Tibial artery (tissue), 4 donors: ENCODE measurements around the gene BTN2A1.
A peak's percentile ranks its signal among the peaks of the same experiment; 100 is the strongest.

ENCODE experiments used
- DNase-seq, 2 donors: peaks; one replicate each; pipeline ENCODE4 v3.0.0-alpha.2; 2019
- H3K27ac ChIP-seq, 2 donors: fragments of 200-600 bp; sonication (generic) in 1 of 2; 1 replicate in 1 of 2; 2 replicates in 1 of 2; pipeline ENCODE4 v1.5.1; 2018 to 2019; ENCODE audit warnings: mild to moderate bottlenecking in 1 of 2
- H3K27me3 ChIP-seq, 2 donors: fragments of 200-600 bp; sonication (generic) in 1 of 2; one replicate each; pipeline versions ENCODE4 v1.5.1 to v1.6.0; 2016 to 2019
- H3K36me3 ChIP-seq, 3 donors: fragments of 200-600 bp; sonication (generic) in 2 of 3; one replicate each; pipeline ENCODE4 v1.5.1; 2016 to 2019; ENCODE audit warnings: mild to moderate bottlenecking in 2 of 3
- H3K4me1 ChIP-seq, 4 donors: fragments of 200-600 bp; sonication (generic) in 2 of 4; 1 replicate in 3 of 4; 2 replicates in 1 of 4; pipeline ENCODE4 v1.5.1; 2016 to 2019
- H3K4me3 ChIP-seq, 2 donors: fragments of 200-600 bp; sonication (generic) in 1 of 2; 1 replicate in 1 of 2; 2 replicates in 1 of 2; pipeline ENCODE4 v1.5.1; 2018 to 2019; ENCODE audit warnings: mild to moderate bottlenecking in 2 of 2
- H3K9me3 ChIP-seq, 3 donors: fragments of 200-600 bp; sonication (generic) in 1 of 3; one replicate each; pipeline ENCODE4 v1.5.1; 2016 to 2019
- intact Hi-C: fragments of 100-400 bp; cut with DNase I; formaldehyde crosslinking; loops from one replicate; pipeline ENCODE4 v1.15.0; 2023; ENCODE audit warnings: low total_unique reads
- TF ChIP-seq, protein P1 (sequence below), 2 experiments: fragments of 200-600 bp in 1 of 2; fragments of 450-650 bp in 1 of 2; IDR thresholded peaks; one replicate each; pipeline ENCODE4 v1.5.1; 2017 to 2019; ENCODE audit warnings: antibody characterized with exemption in 2 of 2, mild to moderate bottlenecking in 1 of 2, moderate library complexity in 1 of 2

The BTN2A1 gene

DNA sequence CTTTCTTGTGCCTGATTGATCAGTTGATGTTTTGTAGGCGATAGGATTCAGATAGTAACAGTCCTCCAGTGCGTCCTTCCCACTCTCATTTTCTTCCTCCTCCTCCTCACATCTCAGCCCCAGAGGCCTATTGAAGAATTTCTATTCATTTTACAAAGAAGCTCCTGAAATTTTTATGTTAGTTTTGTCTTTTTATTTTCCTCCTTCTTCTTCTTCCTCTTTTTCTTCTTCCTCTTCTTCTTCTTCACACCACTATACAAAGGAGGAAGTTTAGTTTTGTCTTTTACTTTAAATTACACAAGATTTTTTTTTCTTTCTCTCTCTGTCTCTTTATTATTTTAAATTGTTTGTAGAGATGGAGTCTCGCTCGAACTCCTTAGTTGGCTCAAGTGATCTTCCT lies 19.1 kb downstream of the BTN2A1 start:
- peaks cover 0 to 23% (median 15%) of the 10 kb centered on the region in 4 donors for H3K4me1 ChIP-seq
- TF ChIP-seq, protein P1, sequence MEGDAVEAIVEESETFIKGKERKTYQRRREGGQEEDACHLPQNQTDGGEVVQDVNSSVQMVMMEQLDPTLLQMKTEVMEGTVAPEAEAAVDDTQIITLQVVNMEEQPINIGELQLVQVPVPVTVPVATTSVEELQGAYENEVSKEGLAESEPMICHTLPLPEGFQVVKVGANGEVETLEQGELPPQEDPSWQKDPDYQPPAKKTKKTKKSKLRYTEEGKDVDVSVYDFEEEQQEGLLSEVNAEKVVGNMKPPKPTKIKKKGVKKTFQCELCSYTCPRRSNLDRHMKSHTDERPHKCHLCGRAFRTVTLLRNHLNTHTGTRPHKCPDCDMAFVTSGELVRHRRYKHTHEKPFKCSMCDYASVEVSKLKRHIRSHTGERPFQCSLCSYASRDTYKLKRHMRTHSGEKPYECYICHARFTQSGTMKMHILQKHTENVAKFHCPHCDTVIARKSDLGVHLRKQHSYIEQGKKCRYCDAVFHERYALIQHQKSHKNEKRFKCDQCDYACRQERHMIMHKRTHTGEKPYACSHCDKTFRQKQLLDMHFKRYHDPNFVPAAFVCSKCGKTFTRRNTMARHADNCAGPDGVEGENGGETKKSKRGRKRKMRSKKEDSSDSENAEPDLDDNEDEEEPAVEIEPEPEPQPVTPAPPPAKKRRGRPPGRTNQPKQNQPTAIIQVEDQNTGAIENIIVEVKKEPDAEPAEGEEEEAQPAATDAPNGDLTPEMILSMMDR (IDR thresholded peaks at IDR 0.05): no peak
- no peaks in the 10 kb centered on the region for H3K27me3 ChIP-seq
- intact Hi-C loops: loop anchor here (5.0 kb wide), 1 partner anchor 40 kb away; no protein-coding TSS in a partner anchor
- no peak for DNase-seq
- H3K27ac ChIP-seq: peak overlapping the region; percentile 83 to 91
- H3K9me3 ChIP-seq: no peaks in the 10 kb centered on the region
- H3K36me3 ChIP-seq: no peaks in the 10 kb centered on the region
- H3K4me3 ChIP-seq: no peak overlapping the region

DNA sequence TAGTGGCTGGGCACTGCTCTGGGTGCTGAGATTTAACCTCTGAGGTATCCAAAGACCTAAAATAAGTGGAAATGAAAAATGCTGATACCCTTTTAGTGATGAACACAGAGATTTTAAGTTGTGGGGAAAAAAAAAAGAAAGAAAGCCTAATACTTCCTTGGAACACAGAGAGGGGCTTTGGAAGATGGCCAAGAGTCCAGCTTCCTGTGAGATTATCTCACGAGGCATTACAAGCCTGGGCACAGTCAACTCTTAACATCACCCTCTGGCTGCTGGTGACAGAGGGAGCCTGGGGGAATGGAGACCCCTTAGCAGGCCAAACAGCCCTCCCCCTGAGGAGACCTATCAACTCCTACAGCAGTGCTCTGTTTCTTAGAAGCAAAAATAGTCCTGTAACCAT lies 19.7 kb downstream of the BTN2A1 start:
- Histone ChIP-seq H3K9me3 (no peaks in the 10 kb centered on the region), H3K4me1 (peaks cover 0 to 23% (median 15%) of the 10 kb centered on the region in 4 donors), H3K27ac (peak overlapping the region in 1 of 2 donors; percentile 20), H3K4me3 (no peak overlapping the region), H3K36me3 (no peaks in the 10 kb centered on the region), H3K27me3 (no peaks in the 10 kb centered on the region)
- intact Hi-C loops: loop anchor here (5.0 kb wide), 1 partner anchor 40 kb away; no protein-coding TSS in a partner anchor
- no peak for DNase-seq
- TF ChIP-seq, protein P1 (IDR thresholded peaks at IDR 0.05): no peak

DNA sequence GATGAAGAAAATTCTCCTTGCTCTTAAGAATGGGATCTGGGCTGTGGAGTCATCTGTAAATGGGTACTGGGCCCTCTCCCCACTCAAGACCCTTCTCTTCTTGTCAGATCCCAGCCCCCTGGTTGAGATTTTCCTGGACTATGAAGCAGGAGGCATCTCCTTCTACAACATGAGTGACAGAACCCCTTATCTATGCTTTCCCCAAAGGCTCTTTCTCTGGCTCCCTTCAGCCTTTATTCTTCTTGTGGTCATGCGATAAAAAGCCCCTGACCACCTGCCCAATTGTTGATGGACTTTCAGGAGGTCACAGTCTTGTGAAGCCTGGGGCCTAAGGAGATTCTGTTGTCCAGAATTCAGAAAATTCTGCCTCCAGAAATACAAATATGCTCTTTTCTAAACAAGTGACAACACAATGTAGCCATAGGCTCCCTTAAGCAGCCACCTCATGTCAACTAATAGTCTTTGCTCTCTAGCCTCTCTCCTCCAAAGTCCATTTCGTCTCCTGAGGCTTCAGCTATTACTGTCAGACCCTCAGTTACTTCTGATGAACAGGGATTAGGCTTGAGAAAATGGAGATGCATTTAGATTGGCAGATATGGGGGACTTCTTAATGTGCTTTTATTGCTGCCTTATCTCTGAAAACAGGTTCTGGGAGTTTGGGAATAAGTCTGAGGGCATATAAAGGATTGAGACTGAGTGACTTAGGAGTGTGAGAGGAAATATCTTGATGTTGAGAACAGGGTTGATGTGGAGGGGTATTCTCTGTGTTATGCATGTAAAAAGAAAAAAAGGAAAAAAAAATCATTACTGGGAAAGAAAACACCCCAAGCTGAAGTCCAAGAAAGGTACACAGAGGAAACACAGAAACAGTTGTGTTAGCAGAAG lies 20.6 kb downstream of the BTN2A1 start:
- no peak for DNase-seq

DNA sequence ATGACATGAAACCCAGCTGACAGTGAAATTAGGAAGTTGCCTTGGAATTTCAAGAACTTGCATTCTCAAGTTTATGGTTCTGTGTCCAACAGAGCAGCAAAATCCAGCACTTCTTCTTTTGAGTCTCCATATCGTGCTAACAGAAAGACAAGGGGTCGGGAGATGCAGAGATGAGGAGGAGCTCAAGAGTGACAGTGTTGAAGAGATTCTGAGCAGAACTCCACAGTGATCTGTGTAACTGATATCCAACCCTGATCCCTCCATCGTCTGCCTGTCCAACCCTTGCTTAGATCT lies 21.2 kb downstream of the BTN2A1 start:
- Histone ChIP-seq H3K27me3 (no peaks in the 10 kb centered on the region), H3K9me3 (no peaks in the 10 kb centered on the region), H3K27ac (no peak overlapping the region), H3K4me1 (peaks cover 0 to 23% (median 15%) of the 10 kb centered on the region in 4 donors), H3K4me3 (no peak overlapping the region), H3K36me3 (no peaks in the 10 kb centered on the region)
- TF ChIP-seq, protein P1 (IDR thresholded peaks at IDR 0.05): no peak
- intact Hi-C loops: loop anchor here (5.0 kb wide), 1 partner anchor 38 kb away; no protein-coding TSS in a partner anchor
- no peak for DNase-seq

More for the DNA sequence above, 20.6 kb downstream of the BTN2A1 start:
- TF ChIP-seq, protein P1 (IDR thresholded peaks at IDR 0.05): no peak
- Histone ChIP-seq H3K27ac (no peak overlapping the region), H3K4me1 (peaks cover 0 to 23% (median 15%) of the 10 kb centered on the region in 4 donors), H3K27me3 (no peaks in the 10 kb centered on the region), H3K9me3 (no peaks in the 10 kb centered on the region), H3K36me3 (no peaks in the 10 kb centered on the region), H3K4me3 (no peak overlapping the region)
- intact Hi-C loops: loop anchor here (5.0 kb wide), 1 partner anchor 39 kb away; no protein-coding TSS in a partner anchor

DNA sequence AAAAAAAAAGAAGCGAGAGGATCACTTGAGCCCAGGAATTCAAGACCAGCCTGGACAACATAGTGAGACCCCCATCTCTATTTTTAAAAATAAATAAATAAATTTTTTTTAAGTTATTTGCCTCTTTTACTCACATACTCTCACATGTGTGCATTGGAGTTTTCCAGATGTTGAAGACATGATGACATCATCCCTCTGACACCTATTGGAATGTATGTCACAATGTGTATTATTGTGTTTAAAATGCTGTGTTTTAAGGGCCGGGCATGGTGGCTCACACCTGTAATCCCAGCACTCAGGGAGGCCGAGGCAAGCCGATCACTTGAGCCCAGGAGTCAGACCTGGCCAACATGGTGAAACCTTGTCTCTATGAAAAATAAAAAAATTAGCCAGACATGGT lies 24.6 kb downstream of the BTN2A1 start:
- DNase-seq: no peak
- Histone ChIP-seq H3K9me3 (no peaks in the 10 kb centered on the region), H3K27ac (no peak overlapping the region), H3K36me3 (no peaks in the 10 kb centered on the region), H3K4me1 (no peaks in the 10 kb centered on the region), H3K4me3 (no peak overlapping the region), H3K27me3 (no peaks in the 10 kb centered on the region)
- TF ChIP-seq, protein P1 (IDR thresholded peaks at IDR 0.05): no peak
- intact Hi-C loops: no loop called here
